Right atrium auricular region (tissue), 2 donors: ENCODE data around the gene RLIM. TPM values are rescaled to one million over a fixed set of nuclear protein-coding genes. Genes with fewer than 3 reads are reported as not detected.
"Not testable (repeated sequence)": the region's sequence is repeated elsewhere in the genome, so short reads cannot be mapped to it uniquely, and the experiment has no call there.

Experiments
- DNase-seq: peaks from one replicate; pipeline ENCODE4 v3.0.0-alpha.2; 2019; ENCODE audit warnings: low spot score
- H3K27ac ChIP-seq, 2 donors: fragments of 200-600 bp; sonication (generic); 1 replicate in 1 of 2; 2 replicates in 1 of 2; pipeline ENCODE4 v1.5.1; 2016 to 2019
- H3K27me3 ChIP-seq, 2 donors: fragments of 200-600 bp; sonication (generic); one replicate each; pipeline versions ENCODE4 v1.5.1 to v1.6.0; 2017 to 2019
- H3K36me3 ChIP-seq: fragments of 200-600 bp; sonication (generic); one replicate; pipeline ENCODE4 v1.5.1; 2016
- H3K4me1 ChIP-seq, 2 donors: fragments of 200-600 bp; sonication (generic); one replicate each; pipeline versions ENCODE4 v1.5.1 to v1.6.0; 2017 to 2019
- H3K4me3 ChIP-seq, 2 donors: fragments of 200-600 bp; sonication (generic); 1 replicate in 1 of 2; 2 replicates in 1 of 2; pipeline ENCODE4 v1.5.1; 2017 to 2019; ENCODE audit warnings: mild to moderate bottlenecking in 1 of 2, moderate library complexity in 1 of 2
- H3K9me3 ChIP-seq, 2 donors: fragments of 200-600 bp; sonication (generic); one replicate each; pipeline ENCODE4 v1.5.1; 2019
- total RNA-seq, 2 donors: library from RNA; depleted of rRNA; stranded (reverse); fragments of >200 nt; gene quantifications; one replicate each; pipeline ENCODE4 v1.1.0, GENCODE V29; 2016
- TF ChIP-seq, protein P1 (sequence below), 2 donors: fragments of 200-600 bp; sonication (generic); IDR thresholded peaks; one replicate each; pipeline ENCODE4 v1.5.1; 2019; ENCODE audit warnings: antibody characterized with exemption in 2 of 2

RLIM gene, protein sequence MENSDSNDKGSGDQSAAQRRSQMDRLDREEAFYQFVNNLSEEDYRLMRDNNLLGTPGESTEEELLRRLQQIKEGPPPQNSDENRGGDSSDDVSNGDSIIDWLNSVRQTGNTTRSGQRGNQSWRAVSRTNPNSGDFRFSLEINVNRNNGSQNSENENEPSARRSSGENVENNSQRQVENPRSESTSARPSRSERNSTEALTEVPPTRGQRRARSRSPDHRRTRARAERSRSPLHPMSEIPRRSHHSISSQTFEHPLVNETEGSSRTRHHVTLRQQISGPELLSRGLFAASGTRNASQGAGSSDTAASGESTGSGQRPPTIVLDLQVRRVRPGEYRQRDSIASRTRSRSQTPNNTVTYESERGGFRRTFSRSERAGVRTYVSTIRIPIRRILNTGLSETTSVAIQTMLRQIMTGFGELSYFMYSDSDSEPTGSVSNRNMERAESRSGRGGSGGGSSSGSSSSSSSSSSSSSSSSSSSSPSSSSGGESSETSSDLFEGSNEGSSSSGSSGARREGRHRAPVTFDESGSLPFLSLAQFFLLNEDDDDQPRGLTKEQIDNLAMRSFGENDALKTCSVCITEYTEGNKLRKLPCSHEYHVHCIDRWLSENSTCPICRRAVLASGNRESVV
- 10 to 100 TPM; 19.0 to 23.8 TPM for total RNA-seq

DNA sequence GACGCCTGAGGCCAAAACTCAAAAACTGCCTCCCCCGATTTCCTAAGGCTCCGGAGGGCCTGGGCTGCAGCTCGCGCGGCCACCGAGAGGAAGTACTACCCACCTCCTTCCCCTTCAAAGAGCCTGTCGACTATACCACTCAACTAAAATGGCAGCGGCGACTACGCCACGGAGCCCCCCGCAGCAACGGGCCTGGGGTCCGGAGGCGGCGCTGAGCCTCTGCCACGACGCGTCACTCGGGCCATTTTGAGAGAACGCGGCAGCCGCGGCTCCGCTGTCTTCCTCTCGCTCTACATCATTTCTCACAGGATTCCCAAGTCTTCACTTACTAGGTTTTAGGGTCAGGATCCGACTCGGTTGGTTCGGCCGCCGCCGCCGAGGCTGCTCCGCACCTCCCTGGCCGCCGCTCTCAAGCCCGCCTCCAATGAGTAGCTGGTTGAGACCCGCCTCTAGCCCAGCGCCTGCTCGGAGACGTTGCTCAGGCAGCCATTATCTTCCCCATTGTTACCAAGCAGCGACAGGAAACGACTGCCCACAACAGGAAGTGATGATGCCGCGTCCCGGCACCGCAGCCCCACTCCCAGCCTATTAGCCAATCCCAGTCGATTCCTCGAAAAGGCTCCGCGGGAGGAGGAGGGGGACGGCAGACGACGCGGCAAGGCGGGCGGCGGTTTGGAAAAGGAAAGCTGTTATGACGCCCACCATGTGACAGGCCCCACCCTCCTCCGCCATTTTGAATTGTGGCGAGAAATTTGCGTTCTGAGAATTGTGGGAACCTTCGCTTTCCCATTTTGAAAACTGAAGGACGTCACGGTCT lies at the start of gene RLIM:
Gene RLIM (minus strand): TSS at position 532 of the 817 bp plus-strand sequence. CDS start 18,647 bp downstream, outside the sequence.
- TF ChIP-seq, protein P1, sequence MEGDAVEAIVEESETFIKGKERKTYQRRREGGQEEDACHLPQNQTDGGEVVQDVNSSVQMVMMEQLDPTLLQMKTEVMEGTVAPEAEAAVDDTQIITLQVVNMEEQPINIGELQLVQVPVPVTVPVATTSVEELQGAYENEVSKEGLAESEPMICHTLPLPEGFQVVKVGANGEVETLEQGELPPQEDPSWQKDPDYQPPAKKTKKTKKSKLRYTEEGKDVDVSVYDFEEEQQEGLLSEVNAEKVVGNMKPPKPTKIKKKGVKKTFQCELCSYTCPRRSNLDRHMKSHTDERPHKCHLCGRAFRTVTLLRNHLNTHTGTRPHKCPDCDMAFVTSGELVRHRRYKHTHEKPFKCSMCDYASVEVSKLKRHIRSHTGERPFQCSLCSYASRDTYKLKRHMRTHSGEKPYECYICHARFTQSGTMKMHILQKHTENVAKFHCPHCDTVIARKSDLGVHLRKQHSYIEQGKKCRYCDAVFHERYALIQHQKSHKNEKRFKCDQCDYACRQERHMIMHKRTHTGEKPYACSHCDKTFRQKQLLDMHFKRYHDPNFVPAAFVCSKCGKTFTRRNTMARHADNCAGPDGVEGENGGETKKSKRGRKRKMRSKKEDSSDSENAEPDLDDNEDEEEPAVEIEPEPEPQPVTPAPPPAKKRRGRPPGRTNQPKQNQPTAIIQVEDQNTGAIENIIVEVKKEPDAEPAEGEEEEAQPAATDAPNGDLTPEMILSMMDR (IDR thresholded peaks at IDR 0.05), result no peak
- Histone ChIP-seq H3K27ac (peak within 1 kb of the TSS; percentile 91 to 94), H3K36me3 (no peaks in the 10 kb centered on the region), H3K4me3 (peak within 1 kb of the TSS; percentile 64 to 77), H3K9me3 (no peaks in the 10 kb centered on the region), H3K27me3 (no peaks in the 10 kb centered on the region), H3K4me1 (peaks cover 0 to 8% of the 10 kb centered on the region in 2 donors)
- peak; percentile 96 for DNase-seq

DNA sequence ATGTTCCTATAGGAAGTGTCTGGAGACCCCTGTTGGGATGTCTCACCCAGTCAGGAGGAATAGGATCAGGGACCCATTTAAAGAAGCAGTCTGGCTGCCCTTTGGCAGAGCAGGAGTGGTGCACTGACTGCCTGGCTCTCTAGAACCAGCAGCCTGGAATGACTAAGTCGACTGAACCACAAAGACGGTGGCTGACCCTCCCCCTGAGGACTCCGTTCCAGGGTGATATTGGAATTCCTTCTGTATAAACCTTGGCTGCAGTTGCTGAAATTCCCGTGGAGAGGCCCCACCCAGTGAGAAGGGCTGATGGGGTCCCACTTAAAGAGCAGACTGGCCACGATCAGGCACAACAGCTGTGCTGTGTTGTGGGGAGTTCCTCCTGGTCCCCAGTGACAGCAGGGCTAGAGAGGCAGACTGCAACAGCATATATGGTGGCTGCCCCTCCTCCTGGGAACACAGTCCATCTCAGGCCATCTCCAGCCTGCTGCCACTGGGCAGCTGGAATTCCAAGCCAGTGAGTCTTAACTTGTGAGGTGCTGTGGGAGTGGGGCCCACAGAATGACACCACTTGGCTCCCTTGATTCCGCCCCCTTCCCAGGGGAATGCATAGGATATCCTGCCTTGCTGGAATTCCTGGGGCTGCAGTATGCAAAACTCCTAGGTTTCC lies 41.8 kb upstream of the RLIM start:
- no peak for DNase-seq
- no peaks in the 10 kb centered on the region for H3K27me3 ChIP-seq

DNA sequence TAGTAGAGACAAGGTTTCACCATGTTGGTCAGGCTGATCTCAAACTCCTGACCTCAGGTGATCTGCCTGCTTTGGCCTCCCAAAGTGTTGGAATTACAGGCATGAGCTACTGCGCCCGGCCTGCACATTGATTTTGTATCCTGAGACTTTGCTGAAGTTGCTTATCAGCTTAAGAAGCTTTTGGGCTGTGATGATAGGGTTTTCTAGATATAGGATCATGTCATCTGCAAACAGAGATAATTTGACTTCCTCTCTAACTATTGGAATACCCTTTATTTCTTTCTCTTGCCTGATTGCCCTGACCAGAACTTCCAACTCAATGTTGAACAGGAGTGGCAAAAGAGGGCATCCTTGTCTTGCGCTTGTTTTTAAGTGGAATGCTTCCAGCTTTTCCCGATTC lies 40.5 kb upstream of the RLIM start:
- H3K4me3 ChIP-seq, H3K4me1 ChIP-seq, H3K27me3 ChIP-seq, H3K27ac ChIP-seq, DNase-seq, H3K9me3 ChIP-seq, H3K36me3 ChIP-seq: not testable (repeated sequence)

More for the DNA sequence above, 41.8 kb upstream of the RLIM start:
- H3K9me3 ChIP-seq, result no peaks in the 10 kb centered on the region
- TF ChIP-seq, protein P1 (IDR thresholded peaks at IDR 0.05), result no peak
- no peak overlapping the region for H3K27ac ChIP-seq
- no peaks in the 10 kb centered on the region for H3K36me3 ChIP-seq
- no peaks in the 10 kb centered on the region for H3K4me1 ChIP-seq
- no peak overlapping the region for H3K4me3 ChIP-seq

DNA sequence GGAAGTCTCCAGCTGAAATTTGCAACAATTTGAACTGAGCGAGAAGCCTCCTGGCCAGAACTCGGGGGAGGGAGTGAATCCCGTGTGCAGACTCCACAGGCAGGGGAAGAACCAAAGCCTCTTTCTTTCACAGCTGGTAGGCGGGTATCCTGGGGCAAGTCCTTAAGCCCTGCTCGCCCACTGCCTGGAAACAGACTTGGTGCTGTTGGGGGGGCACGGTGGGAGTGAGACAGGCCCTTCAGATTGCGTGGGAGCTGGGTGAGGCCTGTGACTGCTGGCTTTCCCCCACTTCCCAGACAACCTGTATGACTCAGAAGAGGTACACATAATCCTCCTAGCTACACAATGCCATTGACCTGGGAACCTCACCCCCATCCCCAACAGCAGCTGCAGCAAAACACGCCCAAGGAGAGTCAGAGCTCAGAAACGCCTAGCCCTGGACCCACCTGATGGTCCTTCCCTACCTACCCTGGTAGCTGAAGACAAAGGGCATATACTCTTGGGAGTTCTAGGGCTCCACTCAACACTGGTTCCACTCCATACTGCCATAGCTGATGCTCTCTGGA lies 22.4 kb upstream of the RLIM start:
- H3K4me3 ChIP-seq, result no peak overlapping the region
- TF ChIP-seq, protein P1 (IDR thresholded peaks at IDR 0.05), result no peak
- H3K27me3 ChIP-seq, result no peaks in the 10 kb centered on the region
- no peaks in the 10 kb centered on the region for H3K9me3 ChIP-seq
- no peaks in the 10 kb centered on the region for H3K4me1 ChIP-seq
- H3K27ac ChIP-seq, result no peak overlapping the region
- no peaks in the 10 kb centered on the region for H3K36me3 ChIP-seq
- no peak for DNase-seq

DNA sequence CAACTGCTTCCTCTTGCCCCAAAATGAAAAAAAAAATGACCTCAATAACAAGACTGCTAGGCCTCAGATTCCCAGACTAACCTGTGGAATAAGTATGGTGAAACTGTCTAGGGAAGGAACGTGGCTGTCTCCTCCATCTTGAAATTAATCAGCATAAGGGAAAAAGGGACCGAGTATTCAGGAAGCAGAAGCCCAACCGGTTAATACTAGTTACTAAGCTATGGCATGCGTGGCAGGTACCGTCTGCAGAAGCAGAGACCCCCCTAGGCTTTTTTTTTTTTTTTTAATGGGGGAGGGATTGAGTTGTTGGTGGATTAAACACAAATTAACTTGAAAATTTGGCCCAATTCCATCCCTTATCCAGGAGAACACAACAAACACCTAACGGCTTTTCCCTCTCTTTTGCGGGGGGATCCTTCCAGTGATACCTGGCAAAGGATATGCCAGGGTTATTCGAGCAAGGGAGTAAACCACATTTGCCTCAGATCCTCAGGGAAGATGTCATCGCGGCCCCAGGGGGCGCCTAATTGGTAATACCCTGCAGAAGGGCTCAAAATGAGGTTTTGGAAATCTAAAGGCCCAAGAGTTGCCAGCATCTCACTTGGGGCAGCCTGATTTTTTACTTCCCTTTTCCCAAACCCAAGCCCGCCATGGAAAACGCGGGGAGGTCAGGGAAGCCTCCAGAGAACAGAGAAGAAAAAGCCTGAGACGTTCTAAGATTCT lies 893 bp downstream of the RLIM start:
- Histone ChIP-seq H3K27me3 (no peaks in the 10 kb centered on the region), H3K4me3 (peak overlapping the region; percentile 64 to 77), H3K36me3 (no peaks in the 10 kb centered on the region), H3K9me3 (no peaks in the 10 kb centered on the region), H3K4me1 (peaks cover 0 to 8% of the 10 kb centered on the region in 2 donors), H3K27ac (peak overlapping the region; percentile 91 to 94)
- no peak for DNase-seq
- TF ChIP-seq, protein P1 (IDR thresholded peaks at IDR 0.05), result no peak
